MV-4-11 (cell line): Measurements from ENCODE around the gene CNPY4.

Source experiments
- DNase-seq: peaks from one replicate; lab custom pipeline; 2025; lab: John Stamatoyannopoulos, UW

CNPY4 gene

GRCh38 chr7:100119072-100119969 is at the start of gene CNPY4, which contains the start of gene TAF6:
TSS of gene CNPY4 (plus strand) at chr7:100119634. CDS start at chr7:100119745, 111 bp downstream.
TSS of gene TAF6 (minus strand) at chr7:100119358. CDS start at chr7:100114209, 5,149 bp downstream.
- peak; percentile 93 for DNase-seq

GRCh38 chr7:100069991-100070390 is 49.4 kb upstream of the CNPY4 start:
- DNase-seq: no peak

GRCh38 chr7:100071018-100071723 is 48.3 kb upstream of the CNPY4 start:
- DNase-seq: no peak

- DNase-seq: no peak
Observed at GRCh38 chr7:100072462-100072861, 47.0 kb upstream of the CNPY4 start.

GRCh38 chr7:100074841-100075240 is 44.6 kb upstream of the CNPY4 start:
- DNase-seq: no peak

- no peak for DNase-seq
Observed at GRCh38 chr7:100075418-100075817, 44.0 kb upstream of the CNPY4 start.

- no peak for DNase-seq
Observed at GRCh38 chr7:100077205-100077604, 42.2 kb upstream of the CNPY4 start.

- no peak for DNase-seq
Observed at GRCh38 chr7:100079024-100079560, 40.3 kb upstream of the CNPY4 start.

- DNase-seq: no peak
Observed at GRCh38 chr7:100080907-100081534, 38.4 kb upstream of the CNPY4 start.

GRCh38 chr7:100081535-100082102 is 37.8 kb upstream of the CNPY4 start, which contains the start of gene ZNF3:
TSS of gene ZNF3 (minus strand) at chr7:100081723. CDS start at chr7:100077357, 4,366 bp downstream.
- peak; percentile 98 for DNase-seq

GRCh38 chr7:100082978-100083377 is 36.5 kb upstream of the CNPY4 start:
- no peak for DNase-seq

GRCh38 chr7:100085515-100085914 is 33.9 kb upstream of the CNPY4 start:
- DNase-seq: peak; percentile 22

GRCh38 chr7:100087055-100087750 is 32.2 kb upstream of the CNPY4 start:
- DNase-seq: no peak

GRCh38 chr7:100088095-100088620 is 31.3 kb upstream of the CNPY4 start:
- DNase-seq: no peak

- peak; percentile 49 for DNase-seq
Observed at GRCh38 chr7:100088621-100089457, 30.6 kb upstream of the CNPY4 start, which contains the start of gene COPS6. TSS of gene COPS6 (plus strand) at chr7:100088969. CDS start at chr7:100088991, 22 bp downstream.

- peak; percentile 44 for DNase-seq
Observed at GRCh38 chr7:100089458-100090196, 29.8 kb upstream of the CNPY4 start.

GRCh38 chr7:100090527-100091410 is 28.7 kb upstream of the CNPY4 start:
- no peak for DNase-seq
